ENCODE results near the gene ZNF414. TPM values are rescaled to one million over a fixed set of nuclear protein-coding genes. Genes with fewer than 3 reads are reported as not detected.
"Not testable (repeated sequence)": the region's sequence is repeated elsewhere in the genome, so short reads cannot be mapped to it uniquely, and the experiment has no call there.

Gene ZNF414
- total RNA-seq (10 to 100 TPM in 2 of 4 donors, 1 to 10 TPM in 2; 3.6 to 18.9 (median 10.9) TPM), polyA plus RNA-seq (10 to 100 TPM; 17.1 to 31.0 (median 24.0) TPM)

- Histone ChIP-seq H3K4me1 (peaks cover 0 to 31% (median 27%) of the 10 kb centered on the region in 4 donors), H3K36me3 (peaks cover 0 to 13% (median 0%) of the 10 kb centered on the region in 4 donors), H3K27ac (peak within 1 kb of the TSS; percentile 93 to 99 (median 98)), H3K9me3 (no peaks in the 10 kb centered on the region), H3K4me3 (peak within 1 kb of the TSS; percentile 66 to 82 (median 78)), H3K27me3 (no peaks in the 10 kb centered on the region)
- 0 to 1% methylated on average over 70 of the region's 70 CpGs for WGBS, 2 donors
- peak; percentile 99 for DNase-seq
- intact Hi-C loops (cut with DNase I), result loop anchor here (1.0 to 2.0 kb wide), 2 partner anchors 11 to 69 kb away; partner anchors contain the start of gene HNRNPM
- TF ChIP-seq POLR2AphosphoS5 (IDR thresholded peaks at IDR 0.05), result peak; percentile 95 to 97 (median 96)
- peak; percentile 83 to 93 for TF ChIP-seq POLR2A (IDR thresholded peaks at IDR 0.05)
- TF ChIP-seq CTCF (IDR thresholded peaks at IDR 0.05), result no peak
- peak in 1 of 4 donors; percentile 53 for TF ChIP-seq EP300 (IDR thresholded peaks at IDR 0.05)
Observed at GRCh38 chr19:8513687-8514504, at the start of gene ZNF414. TSS of gene ZNF414 (minus strand) at chr19:8514167. CDS start at chr19:8514046, 121 bp downstream.

GRCh38 chr19:8561075-8561764, 47.3 kb upstream of the ZNF414 start:
- intact Hi-C loops (cut with DNase I), result no loop called here
- 80 to 81% methylated on average over 2 of the region's 2 CpGs for WGBS, 2 donors
- Histone ChIP-seq H3K4me3 (no peak overlapping the region), H3K36me3 (no peaks in the 10 kb centered on the region), H3K4me1 (no peaks in the 10 kb centered on the region), H3K27me3 (no peaks in the 10 kb centered on the region), H3K9me3 (no peaks in the 10 kb centered on the region), H3K27ac (no peak overlapping the region)
- DNase-seq, result no peak
- TF ChIP-seq POLR2AphosphoS5 (IDR thresholded peaks at IDR 0.05) (no peak), CTCF (IDR thresholded peaks at IDR 0.05) (no peak)

- intact Hi-C loops (cut with DNase I), result no loop called here
- DNase-seq, result no peak
- no peak overlapping the region for H3K27ac ChIP-seq
- no peaks in the 10 kb centered on the region for H3K4me1 ChIP-seq
- 76 to 87% methylated on average over 2 of the region's 2 CpGs for WGBS, 2 donors
- H3K27me3 ChIP-seq, result no peaks in the 10 kb centered on the region
- no peak overlapping the region for H3K4me3 ChIP-seq
- TF ChIP-seq POLR2AphosphoS5 (IDR thresholded peaks at IDR 0.05) (no peak), CTCF (IDR thresholded peaks at IDR 0.05) (no peak), POLR2A (IDR thresholded peaks at IDR 0.05) (no peak), EP300 (IDR thresholded peaks at IDR 0.05) (no peak)
- no peaks in the 10 kb centered on the region for H3K36me3 ChIP-seq
- no peaks in the 10 kb centered on the region for H3K9me3 ChIP-seq
Observed at GRCh38 chr19:8558325-8558724, 44.4 kb upstream of the ZNF414 start.

DNA sequence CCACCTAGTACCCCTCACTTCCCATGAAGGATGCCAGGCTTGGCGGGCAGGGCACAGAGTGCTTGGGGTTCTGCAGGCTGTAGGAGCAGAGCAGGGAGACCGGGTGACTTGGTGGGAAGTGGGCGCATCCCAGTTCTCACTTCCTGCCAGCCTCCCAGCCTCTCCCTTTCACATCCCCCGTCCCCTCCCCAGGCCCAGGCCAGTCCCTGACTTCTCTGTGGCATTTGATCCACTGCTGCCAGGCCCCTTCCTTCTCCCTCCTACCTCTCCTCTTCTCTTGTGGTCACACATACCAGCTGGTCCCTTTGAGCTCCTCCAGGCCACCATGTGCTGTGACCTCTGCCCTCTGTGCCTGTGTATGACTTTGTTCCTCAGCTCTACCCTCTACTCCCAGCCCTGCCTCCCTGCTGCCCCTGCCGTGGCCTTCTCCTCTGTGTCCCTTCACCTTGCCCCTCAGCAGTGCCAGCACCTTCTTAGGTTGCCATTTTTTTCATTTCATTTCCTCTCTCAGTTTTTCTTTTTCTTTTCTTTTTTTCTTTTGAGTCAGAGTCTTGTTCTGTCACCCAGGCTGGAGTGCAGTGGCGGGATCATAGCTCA, 43.8 kb upstream of the ZNF414 start:
- Histone ChIP-seq H3K4me1 (no peaks in the 10 kb centered on the region), H3K27me3 (no peaks in the 10 kb centered on the region), H3K36me3 (no peaks in the 10 kb centered on the region), H3K9me3 (no peaks in the 10 kb centered on the region), H3K27ac (no peak overlapping the region), H3K4me3 (no peak overlapping the region)
- 73 to 83% methylated on average over 6 of the region's 6 CpGs for WGBS, 2 donors
- DNase-seq, result no peak
- intact Hi-C loops (cut with DNase I), result no loop called here
- TF ChIP-seq POLR2AphosphoS5 (IDR thresholded peaks at IDR 0.05) (no peak), POLR2A (IDR thresholded peaks at IDR 0.05) (no peak), CTCF (IDR thresholded peaks at IDR 0.05) (no peak), EP300 (IDR thresholded peaks at IDR 0.05) (no peak)

- H3K36me3 ChIP-seq; H3K27ac ChIP-seq; H3K4me3 ChIP-seq; intact Hi-C loops (cut with DNase I); DNase-seq; H3K27me3 ChIP-seq; H3K4me1 ChIP-seq; H3K9me3 ChIP-seq: not testable (repeated sequence)
- WGBS, 2 donors, result 93 to 95% methylated on average over 7 of the region's 7 CpGs
Observed at GRCh38 chr19:8553729-8554128, 39.8 kb upstream of the ZNF414 start.
